Lung (tissue), 12 donors: ENCODE measurements around the gene KHNYN. TPM values are rescaled to one million over a fixed set of nuclear protein-coding genes. Genes with fewer than 3 reads are reported as not detected.

ENCODE experiments used
- ATAC-seq: fragments of 200-7000 bp; cut with Tn5 transposase; one replicate; pipeline ENCODE4 v1.9.1; 2020; ENCODE audit warnings: moderate number of reproducible peaks; ENCODE audit not compliant: insufficient read depth, low FRiP score
- DNase-seq, 3 donors: peaks; one replicate each; pipeline ENCODE4 v3.0.0-alpha.2; 2013 to 2017
- H3K27ac ChIP-seq, 2 donors: one replicate each; pipeline ENCODE4 v1.5.1; 2013; ENCODE audit warnings: mild to moderate bottlenecking in 2 of 2, moderate library complexity in 2 of 2, control low read depth in 1 of 2, inconsistent platforms in 1 of 2, low read depth in 1 of 2, low read length in 1 of 2
- H3K27me3 ChIP-seq, 3 donors: one replicate each; pipeline ENCODE4 v1.5.1; 2013; ENCODE audit warnings: low read length in 2 of 3; ENCODE audit not compliant: control insufficient read depth in 3 of 3, insufficient read depth in 3 of 3
- H3K36me3 ChIP-seq, 4 donors: one replicate each; pipeline ENCODE4 v1.5.1; 2013; ENCODE audit warnings: low read length in 4 of 4, mild to moderate bottlenecking in 1 of 4, moderate library complexity in 1 of 4; ENCODE audit not compliant: control insufficient read depth in 4 of 4, insufficient read depth in 4 of 4
- H3K4me1 ChIP-seq, 5 donors: one replicate each; pipeline ENCODE4 v1.5.1; 2013; ENCODE audit warnings: low read length in 5 of 5, mild to moderate bottlenecking in 2 of 5, moderate library complexity in 1 of 5; ENCODE audit not compliant: control insufficient read depth in 5 of 5, insufficient read depth in 5 of 5
- H3K4me3 ChIP-seq: one replicate; pipeline ENCODE4 v1.5.1; 2013; ENCODE audit warnings: mild to moderate bottlenecking, control low read depth, moderate library complexity
- H3K9ac ChIP-seq, 2 donors: one replicate each; pipeline ENCODE4 v1.5.1; 2013; ENCODE audit warnings: low read length in 2 of 2, control low read depth in 1 of 2; ENCODE audit not compliant: insufficient read depth in 1 of 2
- H3K9me3 ChIP-seq, 4 donors: one replicate each; pipeline ENCODE4 v1.5.1; 2013; ENCODE audit warnings: low read length in 3 of 4, mild to moderate bottlenecking in 1 of 4, moderate library complexity in 1 of 4; ENCODE audit not compliant: control insufficient read depth in 4 of 4, insufficient read depth in 3 of 4
- CTCF ChIP-seq: IDR thresholded peaks from 2 replicates; pipeline ENCODE4 v1.5.1; 2012; ENCODE audit warnings: mild to moderate bottlenecking; ENCODE audit errors: control extremely low read depth, extremely low read depth
- WGBS, 2 donors: extraction: QIAGEN DNeasy Blood & Tissue Kit; methylation state at CpG; one replicate each; pipeline ENCODE4 v1.1.7; 2013; 5-methylcytosine and 5-hydroxymethylcytosine counted together
- polyA plus RNA-seq, 2 donors: library from polyadenylated mRNA; stranded (reverse); fragments of 200-250 nt; gene quantifications; one replicate each; pipeline ENCODE4 v1.2.1, GENCODE V29; 2013
- total RNA-seq, 2 donors: library from RNA; depleted of rRNA in 1 of 2; stranded (reverse); fragments of >200 nt in 1 of 2; gene quantifications; one replicate each; pipeline ENCODE4 v1.2.1, GENCODE V29; 2014 to 2021
- donor health status: control.
- donor health status: control.
- donor health status: Bipolar disorder and iron deficiency.
- donor health status: healthy.
- donor health status: DM: yes; HTN: yes; CAD: no.

KHNYN gene
- total and polyA plus RNA-seq, 4 donors = 27.0 to 60.2 (median 41.1) TPM

- Histone ChIP-seq H3K4me3 (no peak overlapping the region), H3K36me3 (peaks cover 0 to 32% (median 17%) of the 10 kb centered on the region in 4 donors), H3K27ac (no peak overlapping the region), H3K27me3 (no peaks in the 10 kb centered on the region), H3K9ac (no peak overlapping the region), H3K9me3 (no peaks in the 10 kb centered on the region), H3K4me1 (peaks cover 0 to 7% (median 3%) of the 10 kb centered on the region in 5 donors)
- WGBS, 2 donors = 79 to 80% methylated on average over 16 of the region's 16 CpGs
- ATAC-seq (no peak), DNase-seq (peak in 1 of 3 donors; percentile 26)
- TF ChIP-seq CTCF = no peak
Measured at GRCh38 chr14:24416932-24417619, 12.7 kb upstream of the KHNYN start.

- peaks cover 0 to 25% (median 13%) of the 10 kb centered on the region in 4 donors for H3K36me3 ChIP-seq
- H3K4me3 ChIP-seq = no peak overlapping the region
- H3K4me1 ChIP-seq = peaks cover 0 to 7% (median 3%) of the 10 kb centered on the region in 5 donors
- DNase-seq (peak in 1 of 3 donors; percentile 15), ATAC-seq (no peak)
- no peak overlapping the region for H3K9ac ChIP-seq
- TF ChIP-seq CTCF = no peak
- H3K9me3 ChIP-seq = no peaks in the 10 kb centered on the region
- no peak overlapping the region for H3K27ac ChIP-seq
- 75 to 82% methylated on average over 6 of the region's 6 CpGs for WGBS, 2 donors
- H3K27me3 ChIP-seq = no peaks in the 10 kb centered on the region
Measured at GRCh38 chr14:24417832-24418491, 11.8 kb upstream of the KHNYN start.

- Histone ChIP-seq H3K36me3 (peaks cover 0 to 21% (median 10%) of the 10 kb centered on the region in 4 donors), H3K9ac (no peak overlapping the region), H3K4me3 (no peak overlapping the region), H3K4me1 (peaks cover 0 to 7% (median 3%) of the 10 kb centered on the region in 5 donors), H3K9me3 (no peaks in the 10 kb centered on the region), H3K27me3 (no peaks in the 10 kb centered on the region), H3K27ac (no peak overlapping the region)
- 39 to 61% methylated on average over 6 of the region's 6 CpGs for whole genome bisulfite sequencing, 2 donors
- ATAC-seq (peak; percentile 29), DNase-seq (peak in 1 of 3 donors; percentile 20)
- TF ChIP-seq CTCF = no peak
Measured at GRCh38 chr14:24418492-24418873, 11.3 kb upstream of the KHNYN start.
